Upper lobe of right lung (tissue), 1 donor: ENCODE results near the gene FAAH2. TPM values are rescaled to one million over a fixed set of nuclear protein-coding genes. Genes with fewer than 3 reads are reported as not detected.

Source experiments
- ATAC-seq: fragments of 200-7000 bp; cut with Tn5 transposase; one replicate; pipeline ENCODE4 v1.9.1; 2020; ENCODE audit warnings: mild to moderate bottlenecking, moderate library complexity
- DNase-seq: peaks from one replicate; pipeline ENCODE4 v3.0.0-alpha.2; 2020
- H3K27ac ChIP-seq: fragments of 200-600 bp; one replicate; pipeline ENCODE4 v1.8.0; 2022
- H3K27me3 ChIP-seq: fragments of 200-600 bp; one replicate; pipeline ENCODE4 v1.8.0; 2022; ENCODE audit warnings: mild to moderate bottlenecking
- H3K36me3 ChIP-seq: fragments of 200-600 bp; one replicate; pipeline ENCODE4 v1.8.0; 2022
- H3K4me1 ChIP-seq: fragments of 200-600 bp; one replicate; pipeline ENCODE4 v1.8.0; 2022
- H3K4me3 ChIP-seq: fragments of 200-600 bp; one replicate; pipeline ENCODE4 v1.8.0; 2022; ENCODE audit warnings: mild to moderate bottlenecking
- H3K9me3 ChIP-seq: fragments of 200-600 bp; one replicate; pipeline ENCODE4 v1.8.0; 2022
- intact Hi-C: fragments of 100-400 bp; cut with DNase I; formaldehyde crosslinking; loops from one replicate; pipeline ENCODE4 v1.11.0; 2022
- total RNA-seq: library from RNA; stranded (reverse); fragmentation: NEBNext Ultra II Directional; extraction: Animal tissue kit (Norgen Biotek cat#: 25700); gene quantifications from one replicate; pipeline ENCODE4 v1.2.1, GENCODE V29; 2021
- TF ChIP-seq, protein P1 (sequence below): fragments of 200-600 bp; IDR thresholded peaks from one replicate; pipeline ENCODE4 v1.8.0; 2022; ENCODE audit warnings: antibody characterized with exemption
- donor health status: DM: no; HTN: yes; CAD: no; lungs with severe emphysema.

The FAAH2 gene
- total RNA-seq, 1 donor from 2014 or later: 6.0 TPM

DNA sequence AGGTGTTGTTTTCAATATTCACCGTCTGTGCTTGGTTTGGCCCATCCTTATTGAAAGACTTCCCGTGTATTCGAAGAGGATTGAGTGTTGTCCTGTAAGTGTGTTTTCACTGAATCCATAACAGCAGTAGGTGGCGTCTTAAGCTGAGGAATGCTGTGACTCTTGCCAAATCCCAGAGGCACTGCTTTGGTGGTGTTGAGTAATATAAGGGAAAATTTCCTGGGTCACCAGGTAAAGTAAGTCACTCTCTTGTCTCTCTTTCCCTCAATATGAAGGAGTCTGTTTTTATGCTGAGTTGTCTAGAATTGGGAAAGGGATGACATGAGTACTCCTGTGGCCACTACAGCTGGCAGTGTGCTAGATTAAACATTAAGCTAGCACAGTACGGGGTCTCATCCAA lies 158.6 kb downstream of the FAAH2 start:
- Histone ChIP-seq H3K4me3 (no peak overlapping the region), H3K27me3 (no peaks in the 10 kb centered on the region), H3K27ac (no peak overlapping the region), H3K4me1 (no peaks in the 10 kb centered on the region), H3K9me3 (no peaks in the 10 kb centered on the region), H3K36me3 (no peaks in the 10 kb centered on the region)
- TF ChIP-seq, protein P1, sequence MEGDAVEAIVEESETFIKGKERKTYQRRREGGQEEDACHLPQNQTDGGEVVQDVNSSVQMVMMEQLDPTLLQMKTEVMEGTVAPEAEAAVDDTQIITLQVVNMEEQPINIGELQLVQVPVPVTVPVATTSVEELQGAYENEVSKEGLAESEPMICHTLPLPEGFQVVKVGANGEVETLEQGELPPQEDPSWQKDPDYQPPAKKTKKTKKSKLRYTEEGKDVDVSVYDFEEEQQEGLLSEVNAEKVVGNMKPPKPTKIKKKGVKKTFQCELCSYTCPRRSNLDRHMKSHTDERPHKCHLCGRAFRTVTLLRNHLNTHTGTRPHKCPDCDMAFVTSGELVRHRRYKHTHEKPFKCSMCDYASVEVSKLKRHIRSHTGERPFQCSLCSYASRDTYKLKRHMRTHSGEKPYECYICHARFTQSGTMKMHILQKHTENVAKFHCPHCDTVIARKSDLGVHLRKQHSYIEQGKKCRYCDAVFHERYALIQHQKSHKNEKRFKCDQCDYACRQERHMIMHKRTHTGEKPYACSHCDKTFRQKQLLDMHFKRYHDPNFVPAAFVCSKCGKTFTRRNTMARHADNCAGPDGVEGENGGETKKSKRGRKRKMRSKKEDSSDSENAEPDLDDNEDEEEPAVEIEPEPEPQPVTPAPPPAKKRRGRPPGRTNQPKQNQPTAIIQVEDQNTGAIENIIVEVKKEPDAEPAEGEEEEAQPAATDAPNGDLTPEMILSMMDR: no peak
- DNase-seq: no peak
- intact Hi-C loops: no loop called here
- no peak for ATAC-seq

- no peaks in the 10 kb centered on the region for H3K9me3 ChIP-seq
- H3K27ac ChIP-seq: no peak overlapping the region
- H3K27me3 ChIP-seq: no peaks in the 10 kb centered on the region
- TF ChIP-seq, protein P1: no peak
- no peak overlapping the region for H3K4me3 ChIP-seq
- no peak for ATAC-seq
- H3K36me3 ChIP-seq: no peaks in the 10 kb centered on the region
- intact Hi-C loops: no loop called here
- DNase-seq: no peak
- H3K4me1 ChIP-seq: no peaks in the 10 kb centered on the region
Observed at GRCh38 chrX:57445832-57446231, 159.3 kb downstream of the FAAH2 start.

GRCh38 chrX:57447856-57448255 lies 161.3 kb downstream of the FAAH2 start:
- DNase-seq (no peak), ATAC-seq (no peak)
- intact Hi-C loops: no loop called here
- TF ChIP-seq, protein P1: no peak
- Histone ChIP-seq H3K36me3 (no peaks in the 10 kb centered on the region), H3K4me1 (no peaks in the 10 kb centered on the region), H3K27me3 (no peaks in the 10 kb centered on the region), H3K27ac (no peak overlapping the region), H3K9me3 (no peaks in the 10 kb centered on the region), H3K4me3 (no peak overlapping the region)

- Histone ChIP-seq H3K27me3 (no peaks in the 10 kb centered on the region), H3K9me3 (no peaks in the 10 kb centered on the region), H3K4me1 (no peaks in the 10 kb centered on the region), H3K27ac (no peak overlapping the region), H3K4me3 (no peak overlapping the region), H3K36me3 (no peaks in the 10 kb centered on the region)
- intact Hi-C loops: no loop called here
- ATAC-seq (no peak), DNase-seq (no peak)
- TF ChIP-seq, protein P1: no peak
Observed at GRCh38 chrX:57451426-57452020, 165.0 kb downstream of the FAAH2 start.

- no peak overlapping the region for H3K27ac ChIP-seq
- H3K27me3 ChIP-seq: no peaks in the 10 kb centered on the region
- no peaks in the 10 kb centered on the region for H3K36me3 ChIP-seq
- intact Hi-C loops: no loop called here
- ATAC-seq (peak; percentile 21), DNase-seq (no peak)
- no peaks in the 10 kb centered on the region for H3K4me1 ChIP-seq
- H3K4me3 ChIP-seq: no peak overlapping the region
- TF ChIP-seq, protein P1: peak; percentile 47
- no peaks in the 10 kb centered on the region for H3K9me3 ChIP-seq
Observed at GRCh38 chrX:57453901-57454300, 167.4 kb downstream of the FAAH2 start.

DNA sequence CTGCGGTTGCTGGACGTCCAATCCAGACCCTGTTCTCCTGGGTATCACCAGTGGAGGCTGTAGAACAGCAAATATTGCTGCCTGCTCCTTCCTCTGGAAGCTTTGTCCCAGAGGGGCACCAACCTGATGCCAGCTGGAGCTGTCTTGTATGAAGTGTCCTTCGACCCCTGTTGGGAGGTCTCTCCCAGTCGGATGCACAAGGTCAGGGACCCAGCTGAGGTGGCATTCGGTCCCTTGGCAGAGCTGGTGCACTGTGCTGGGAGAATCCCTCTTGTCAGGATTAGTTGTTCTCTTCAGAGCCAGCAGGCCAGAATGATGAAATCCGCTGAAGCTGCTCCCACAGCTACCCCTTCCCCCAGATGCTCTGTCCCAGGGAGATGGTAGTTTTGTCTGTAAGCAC lies 195.0 kb downstream of the FAAH2 start:
- Histone ChIP-seq H3K27ac (no peak overlapping the region), H3K9me3 (no peaks in the 10 kb centered on the region), H3K36me3 (no peaks in the 10 kb centered on the region), H3K27me3 (no peaks in the 10 kb centered on the region), H3K4me3 (no peak overlapping the region), H3K4me1 (no peaks in the 10 kb centered on the region)
- ATAC-seq (no peak), DNase-seq (no peak)
- TF ChIP-seq, protein P1: no peak
- intact Hi-C loops: no loop called here
